Measurements from ENCODE around the gene HMCN2.

The HMCN2 gene

GRCh38 chr9:130414081-130414731 lies 148.6 kb downstream of the HMCN2 start:
- H3K27ac ChIP-seq: no peak overlapping the region

GRCh38 chr9:130414910-130415746 lies 149.6 kb downstream of the HMCN2 start:
- no peaks in the 10 kb centered on the region for H3K36me3 ChIP-seq (ENCODE audit: control insufficient read depth, insufficient read depth, low read length)

More at GRCh38 chr9:130414081-130414731, 148.6 kb downstream of the HMCN2 start:
- H2AFZ ChIP-seq: no peak overlapping the region
- no peak overlapping the region for H3K9ac ChIP-seq
- H3K9me3 ChIP-seq (ENCODE audit: control insufficient read depth, low read length): no peaks in the 10 kb centered on the region
- H3K36me3 ChIP-seq (ENCODE audit: control insufficient read depth, insufficient read depth, low read length): no peaks in the 10 kb centered on the region
- no peak overlapping the region for H3K4me2 ChIP-seq (ENCODE audit: low read length)
- no peaks in the 10 kb centered on the region for H3K4me1 ChIP-seq
- no peaks in the 10 kb centered on the region for H3K27me3 ChIP-seq (ENCODE audit: control insufficient read depth, insufficient read depth, low read length)
- H3K4me3 ChIP-seq (ENCODE audit: low read depth, low read length): no peak overlapping the region
- H3K79me2 ChIP-seq: no peaks in the 10 kb centered on the region
- TF ChIP-seq CTCF (IDR thresholded peaks at IDR 0.05): no peak

GRCh38 chr9:130417602-130418001 lies 152.0 kb downstream of the HMCN2 start:
- H3K4me2 ChIP-seq (ENCODE audit: low read length): no peak overlapping the region
- H3K4me1 ChIP-seq: no peaks in the 10 kb centered on the region
- TF ChIP-seq CTCF (IDR thresholded peaks at IDR 0.05): no peak
- H3K36me3 ChIP-seq (ENCODE audit: control insufficient read depth, insufficient read depth, low read length): no peaks in the 10 kb centered on the region
- H3K9ac ChIP-seq: no peak overlapping the region
- H2AFZ ChIP-seq: no peak overlapping the region
- H3K27me3 ChIP-seq (ENCODE audit: control insufficient read depth, insufficient read depth, low read length): no peaks in the 10 kb centered on the region
- H3K79me2 ChIP-seq: no peaks in the 10 kb centered on the region
- no peak overlapping the region for H3K4me3 ChIP-seq (ENCODE audit: low read depth, low read length)
- no peaks in the 10 kb centered on the region for H3K9me3 ChIP-seq (ENCODE audit: control insufficient read depth, low read length)
- H3K27ac ChIP-seq: no peak overlapping the region

More at GRCh38 chr9:130414910-130415746, 149.6 kb downstream of the HMCN2 start:
- Histone ChIP-seq H3K4me3 (ENCODE audit: low read depth, low read length) (no peak overlapping the region), H3K9me3 (ENCODE audit: control insufficient read depth, low read length) (no peaks in the 10 kb centered on the region), H3K27me3 (ENCODE audit: control insufficient read depth, insufficient read depth, low read length) (no peaks in the 10 kb centered on the region), H3K79me2 (no peaks in the 10 kb centered on the region), H3K27ac (no peak overlapping the region), H3K4me1 (no peaks in the 10 kb centered on the region), H3K9ac (no peak overlapping the region), H3K4me2 (ENCODE audit: low read length) (no peak overlapping the region), H2AFZ (no peak overlapping the region)
- TF ChIP-seq CTCF (IDR thresholded peaks at IDR 0.05): no peak

- TF ChIP-seq CTCF (IDR thresholded peaks at IDR 0.05): no peak
- Histone ChIP-seq H3K27ac (no peak overlapping the region), H3K9me3 (ENCODE audit: control insufficient read depth, low read length) (no peaks in the 10 kb centered on the region), H3K4me1 (no peaks in the 10 kb centered on the region), H3K4me3 (ENCODE audit: low read depth, low read length) (no peak overlapping the region), H3K79me2 (no peaks in the 10 kb centered on the region), H3K9ac (no peak overlapping the region), H3K4me2 (ENCODE audit: low read length) (no peak overlapping the region), H3K27me3 (ENCODE audit: control insufficient read depth, insufficient read depth, low read length) (no peaks in the 10 kb centered on the region), H3K36me3 (ENCODE audit: control insufficient read depth, insufficient read depth, low read length) (no peaks in the 10 kb centered on the region), H2AFZ (no peak overlapping the region)
These were observed 153.2 kb downstream of the HMCN2 start for GRCh38 chr9:130418776-130419175.

All from parathyroid adenoma (tissue), 2 donors.